Endothelial cell of umbilical vein (primary cell): Measurements from ENCODE around the gene KDM4B. TPM values are rescaled to one million over a fixed set of nuclear protein-coding genes. Genes with fewer than 3 reads are reported as not detected.
A peak's percentile ranks its signal among the peaks of the same experiment; 100 is the strongest.

Experiments used
- BruUV-seq: library from RNA; stranded (reverse); fragments of 400-500 nt; replicated peaks from 2 replicates; lab custom pipeline; 2021; lab: Mats Ljungman, UMichigan
- CTCF ChIA-PET: fragments of 300-600, 350-600 bp; sonication (Branson Sonifier 250); formaldehyde crosslinking; loops from one replicate; lab custom pipeline; 2021; ENCODE audit warnings: antibody characterized with exemption, inconsistent platforms; lab: Charles Lee
- POLR2A ChIA-PET: fragments of 300-600, 350-600 bp; sonication (Branson Sonifier 250); formaldehyde crosslinking; loops from one replicate; lab custom pipeline; 2021; ENCODE audit warnings: antibody characterized with exemption, inconsistent platforms; lab: Charles Lee
- DNase-seq: peaks from one replicate; pipeline ENCODE4 v3.0.0-alpha.2; 2011; ENCODE audit warnings: low read depth, low spot score
- FAIRE-seq: peaks from 2 replicates; lab custom pipeline; 2011; peaks lifted over from hg19 to GRCh38; lab: Jason Lieb, UNC
- H2AFZ ChIP-seq: 2 replicates; pipeline ENCODE4 v1.6.0; 2012; ENCODE audit warnings: low read depth, low read length, control low read depth, inconsistent platforms
- H3K27ac ChIP-seq: 2 replicates; pipeline ENCODE4 v1.5.1; 2011; ENCODE audit warnings: low read depth, mild to moderate bottlenecking, control low read depth, low read length, moderate library complexity; ENCODE audit not compliant: insufficient read depth
- H3K27me3 ChIP-seq, 2 experiments: 2 replicates each; pipeline versions ENCODE4 v1.6.0 to v1.6.1; 2011; ENCODE audit warnings: low read length in 2 of 2, mixed read lengths in 1 of 2; ENCODE audit not compliant: control insufficient read depth in 2 of 2, insufficient read depth in 2 of 2
- H3K36me3 ChIP-seq, 2 experiments: 2 replicates in 1 of 2; 3 replicates in 1 of 2; pipeline ENCODE4 v1.5.1; 2011; ENCODE audit warnings: low read length in 2 of 2, mild to moderate bottlenecking in 1 of 2, moderate library complexity in 1 of 2; ENCODE audit not compliant: control insufficient read depth in 2 of 2, insufficient read depth in 2 of 2; ENCODE audit errors: extremely low read depth in 1 of 2
- H3K4me1 ChIP-seq: 3 replicates; pipeline ENCODE4 v1.5.1; 2011; ENCODE audit warnings: mild to moderate bottlenecking, low read length; ENCODE audit not compliant: control insufficient read depth, insufficient read depth; ENCODE audit errors: extremely low read depth
- H3K4me2 ChIP-seq: 2 replicates; pipeline ENCODE4 v1.6.1; 2011; ENCODE audit warnings: low read length, control low read depth, mixed read lengths; ENCODE audit not compliant: insufficient read depth
- H3K4me3 ChIP-seq, 3 experiments: fragments of 200-600 bp in 1 of 3; sonication (generic), shearing (Covaris generic) in 1 of 3; replicated peaks in 1 of 3; 2 replicates each; pipeline ENCODE4 v1.5.1; 2011 to 2016; ENCODE audit warnings: control low read depth in 3 of 3, low read length in 3 of 3, mild to moderate bottlenecking in 2 of 3, inconsistent platforms in 1 of 3, low read depth in 1 of 3, moderate library complexity in 1 of 3; ENCODE audit not compliant: insufficient read depth in 1 of 3
- H3K79me2 ChIP-seq: 2 replicates; pipeline ENCODE4 v1.6.0; 2012; ENCODE audit warnings: low read length, inconsistent platforms; ENCODE audit not compliant: control insufficient read depth, insufficient read depth
- H3K9ac ChIP-seq: replicated peaks from 2 replicates; pipeline ENCODE3; 2011; ENCODE audit warnings: low read length, control low read depth; ENCODE audit not compliant: insufficient read depth; ENCODE audit errors: extremely low read depth
- H3K9me1 ChIP-seq: replicated peaks from 3 replicates; pipeline ENCODE4 v1.6.0; 2011; ENCODE audit warnings: mild to moderate bottlenecking, low read length; ENCODE audit not compliant: control insufficient read depth, insufficient read depth; ENCODE audit errors: extremely low read depth
- H3K9me3 ChIP-seq: replicated peaks from 2 replicates; pipeline ENCODE4 v1.5.1; 2012; ENCODE audit warnings: low read length, inconsistent platforms; ENCODE audit not compliant: control insufficient read depth, insufficient read depth
- H4K20me1 ChIP-seq: replicated peaks from 2 replicates; pipeline ENCODE3; 2011; ENCODE audit warnings: mild to moderate bottlenecking, low read length; ENCODE audit not compliant: control insufficient read depth, insufficient read depth; ENCODE audit errors: extremely low read depth
- EZH2 ChIP-seq: IDR thresholded peaks from 2 replicates; pipeline ENCODE4 v1.6.1; 2012; ENCODE audit warnings: borderline replicate concordance, low read depth, mild to moderate bottlenecking, moderate library complexity, low read length, inconsistent platforms; ENCODE audit not compliant: severe bottlenecking
- FOS ChIP-seq: IDR thresholded peaks from 2 replicates; pipeline ENCODE4 v1.6.1; 2011; ENCODE audit warnings: mild to moderate bottlenecking, low read length, moderate library complexity, borderline replicate concordance; ENCODE audit not compliant: insufficient read depth
- GATA2 ChIP-seq: IDR thresholded peaks from 2 replicates; pipeline ENCODE4 v1.7.0; 2011; ENCODE audit warnings: low read depth, mild to moderate bottlenecking, moderate library complexity, mixed read lengths, low read length; ENCODE audit not compliant: insufficient read length, insufficient read depth
- JUN ChIP-seq: IDR thresholded peaks from 2 replicates; pipeline ENCODE4 v1.6.1; 2011; ENCODE audit warnings: borderline replicate concordance, low read depth; ENCODE audit not compliant: insufficient read length, insufficient read depth
- MYC ChIP-seq: IDR thresholded peaks from one replicate; pipeline ENCODE4 v1.6.1; 2011; ENCODE audit warnings: mild to moderate bottlenecking, low read depth, low read length
- POLR2A ChIP-seq: IDR thresholded peaks from 2 replicates; pipeline ENCODE4 v1.6.1; 2012; ENCODE audit warnings: low read depth, mild to moderate bottlenecking, control low read depth, low read length
- POLR2AphosphoS5 ChIP-seq: IDR thresholded peaks from 2 replicates; pipeline ENCODE4 v1.6.1; 2012; ENCODE audit warnings: low read depth, mild to moderate bottlenecking, control low read depth, low read length, moderate library complexity; ENCODE audit not compliant: insufficient read depth
- dilution Hi-C: fragments of 300-500 bp; cut with MboI; formaldehyde crosslinking; loops from one replicate; pipeline ENCODE4 v1.15.0; 2019; ENCODE audit warnings: low sequenced_read_pairs; ENCODE audit not compliant: extremely low pct_ligation_motif_present
- intact Hi-C: fragments of 100-400 bp; cut with micrococcal nuclease; formaldehyde crosslinking; loops from one replicate; pipeline ENCODE4 v1.10.0; 2022
- polyA plus RNA-seq, 4 experiments: library from polyadenylated mRNA; depleted of rRNA in 3 of 4; stranded (reverse) in 3 of 4; unstranded in 1 of 4; fragments of >200 nt; gene quantifications; 2 replicates each; pipeline versions ENCODE4 v1.2.1 to v1.2.3, GENCODE V29; 2011 to 2012; ENCODE audit warnings: missing spikeins in 1 of 4
- total RNA-seq: library from RNA; stranded (reverse); gene quantifications from 2 replicates; pipeline ENCODE4 v1.2.3, GENCODE V29; 2021
- TF ChIP-seq, protein P1 (sequence below), 2 donors: IDR thresholded peaks; 1 replicate in 1 of 2; 2 replicates in 1 of 2; pipeline ENCODE4 v1.5.1; 2011; ENCODE audit warnings: low read length in 2 of 2, mild to moderate bottlenecking in 2 of 2, moderate library complexity in 2 of 2, control low read depth in 1 of 2, inconsistent platforms in 1 of 2, low read depth in 1 of 2; ENCODE audit not compliant: insufficient read depth in 1 of 2; ENCODE audit errors: extremely low read depth in 1 of 2
- TF ChIP-seq, protein P2 (sequence below): IDR thresholded peaks from 2 replicates; pipeline ENCODE4 v1.6.1; 2011; ENCODE audit not compliant: insufficient read depth, insufficient read length

Gene KDM4B
- total and polyA plus RNA-seq, 2 donors (not counting 3 experiments of a cell fraction or from before 2014, with no cell fraction given), result 12.4 to 37.2 TPM

DNA sequence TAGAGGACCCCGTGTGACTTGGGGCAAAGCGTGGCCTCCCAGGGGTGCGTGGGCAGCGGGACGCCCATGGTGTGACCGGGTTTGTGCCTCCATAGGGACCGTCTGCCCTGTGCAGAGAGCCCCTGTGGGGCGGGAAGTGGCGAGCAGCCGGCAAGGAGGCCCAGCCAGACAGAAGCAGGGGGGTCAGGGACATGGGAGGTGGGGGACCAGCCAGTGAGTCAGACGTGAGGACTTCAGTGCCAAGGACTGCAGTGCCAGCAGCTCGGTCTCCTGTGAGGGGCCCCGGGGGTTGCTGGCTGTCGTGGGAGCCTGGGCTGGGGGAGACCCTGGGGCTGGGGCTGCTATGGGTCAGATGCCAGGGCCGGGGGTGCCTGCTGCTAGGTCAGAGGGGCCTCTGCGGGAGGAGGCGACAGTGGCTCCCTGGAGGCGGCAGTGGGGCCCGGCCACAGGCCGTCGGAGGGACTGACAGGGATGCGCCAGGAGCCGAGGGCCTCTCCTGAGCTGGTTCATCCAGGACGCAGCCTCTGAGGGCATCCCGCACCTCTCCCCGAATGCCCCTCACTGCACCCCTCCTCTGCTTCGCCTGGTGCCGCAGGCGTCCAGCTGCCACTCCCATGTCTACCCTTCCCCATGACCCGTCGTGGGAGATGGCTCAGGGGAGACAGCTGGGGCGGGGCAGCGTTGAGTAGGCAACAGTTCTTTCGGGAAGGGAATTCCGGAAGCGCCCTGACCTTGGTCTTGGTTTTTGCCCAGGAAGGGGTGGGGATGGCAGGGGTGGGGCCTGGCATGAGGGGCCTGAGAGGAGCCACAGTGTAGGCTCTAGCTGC lies 80.0 kb downstream of the KDM4B start:
- H3K4me2 ChIP-seq, result no peak overlapping the region
- H3K36me3 ChIP-seq, result peaks cover 2 to 9% of the 10 kb centered on the region in 2 experiments
- peaks cover 7% of the 10 kb centered on the region for H3K4me1 ChIP-seq
- FAIRE-seq (no peak), DNase-seq (peak; percentile 61)
- no TSS peak for BruUV-seq
- H3K27me3 ChIP-seq, result no peaks in the 10 kb centered on the region
- dilution Hi-C loops, result no loop called here
- ChIA-PET POLR2A (no interaction called here), CTCF (interaction anchor here (0.5 to 2.3 kb wide), 38 partner anchors 9 to 543 kb away, joined by 3 to 17 read pairs (median 4); partner anchors contain the start of gene KDM4B)
- no peaks in the 10 kb centered on the region for H3K79me2 ChIP-seq
- H3K4me3 ChIP-seq, result no peak overlapping the region
- no peaks in the 10 kb centered on the region for H3K9me3 ChIP-seq
- H2AFZ ChIP-seq, result no peak overlapping the region
- no peaks in the 10 kb centered on the region for H3K9me1 ChIP-seq
- H3K9ac ChIP-seq, result no peak overlapping the region
- H3K27ac ChIP-seq, result no peak overlapping the region
- intact Hi-C loops, result loop anchor here (1.0 to 5.0 kb wide), 3 partner anchors 105 to 529 kb away; no protein-coding TSS in a partner anchor
- H4K20me1 ChIP-seq, result no peaks in the 10 kb centered on the region
- TF ChIP-seq, protein P1, sequence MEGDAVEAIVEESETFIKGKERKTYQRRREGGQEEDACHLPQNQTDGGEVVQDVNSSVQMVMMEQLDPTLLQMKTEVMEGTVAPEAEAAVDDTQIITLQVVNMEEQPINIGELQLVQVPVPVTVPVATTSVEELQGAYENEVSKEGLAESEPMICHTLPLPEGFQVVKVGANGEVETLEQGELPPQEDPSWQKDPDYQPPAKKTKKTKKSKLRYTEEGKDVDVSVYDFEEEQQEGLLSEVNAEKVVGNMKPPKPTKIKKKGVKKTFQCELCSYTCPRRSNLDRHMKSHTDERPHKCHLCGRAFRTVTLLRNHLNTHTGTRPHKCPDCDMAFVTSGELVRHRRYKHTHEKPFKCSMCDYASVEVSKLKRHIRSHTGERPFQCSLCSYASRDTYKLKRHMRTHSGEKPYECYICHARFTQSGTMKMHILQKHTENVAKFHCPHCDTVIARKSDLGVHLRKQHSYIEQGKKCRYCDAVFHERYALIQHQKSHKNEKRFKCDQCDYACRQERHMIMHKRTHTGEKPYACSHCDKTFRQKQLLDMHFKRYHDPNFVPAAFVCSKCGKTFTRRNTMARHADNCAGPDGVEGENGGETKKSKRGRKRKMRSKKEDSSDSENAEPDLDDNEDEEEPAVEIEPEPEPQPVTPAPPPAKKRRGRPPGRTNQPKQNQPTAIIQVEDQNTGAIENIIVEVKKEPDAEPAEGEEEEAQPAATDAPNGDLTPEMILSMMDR (IDR thresholded peaks at IDR 0.05; ENCODE audit: extremely low read depth in 1 of 2, insufficient read depth in 1 of 2, low read depth in 1 of 2, low read length in 2 of 2), result no peak
- TF ChIP-seq MYC (no peak), POLR2A (no peak), JUN (no peak), FOS (no peak), POLR2AphosphoS5 (no peak), EZH2 (no peak), GATA2 (no peak)
- TF ChIP-seq, protein P2, sequence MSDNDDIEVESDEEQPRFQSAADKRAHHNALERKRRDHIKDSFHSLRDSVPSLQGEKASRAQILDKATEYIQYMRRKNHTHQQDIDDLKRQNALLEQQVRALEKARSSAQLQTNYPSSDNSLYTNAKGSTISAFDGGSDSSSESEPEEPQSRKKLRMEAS, result no peak
